GM23338 (cell line): ENCODE results near the gene RFXAP. TPM values are rescaled to one million over a fixed set of nuclear protein-coding genes. Genes with fewer than 3 reads are reported as not detected.

Experiments used
- ATAC-seq: fragments of 200-7000 bp; cut with Tn5 transposase; 3 replicates; pipeline ENCODE4 v1.9.1; 2020
- DNase-seq: peaks from one replicate; pipeline ENCODE4 v3.0.0-alpha.2; 2015; ENCODE audit warnings: low spot score
- H2AFZ ChIP-seq: fragments of 200-600 bp; sonication (generic); 2 replicates; pipeline ENCODE4 v1.8.0; 2016; ENCODE audit warnings: antibody characterized with exemption, mild to moderate bottlenecking, moderate library complexity
- H3F3A ChIP-seq: fragments of 200-600 bp; sonication (generic); replicated peaks from 2 replicates; pipeline ENCODE4 v1.8.0; 2017; ENCODE audit warnings: antibody characterized with exemption, mixed run types, low read depth
- H3K27ac ChIP-seq: fragments of 200-600 bp; sonication (generic); 2 replicates; pipeline ENCODE4 v1.6.1; 2016; ENCODE audit warnings: low read depth
- H3K27me3 ChIP-seq: fragments of 200-600 bp; sonication (generic); 2 replicates; pipeline ENCODE4 v1.8.0; 2016; ENCODE audit warnings: mild to moderate bottlenecking, mixed run types, moderate library complexity; ENCODE audit not compliant: insufficient read depth
- H3K36me3 ChIP-seq: fragments of 200-600 bp; sonication (generic); 2 replicates; pipeline ENCODE4 v1.8.0; 2016; ENCODE audit warnings: mild to moderate bottlenecking; ENCODE audit not compliant: insufficient read depth
- H3K4me1 ChIP-seq: fragments of 200-600 bp; sonication (generic); 2 replicates; pipeline ENCODE4 v1.8.0; 2016; ENCODE audit warnings: mild to moderate bottlenecking, moderate library complexity; ENCODE audit not compliant: insufficient read depth
- H3K4me2 ChIP-seq: fragments of 200-600 bp; sonication (generic); 2 replicates; pipeline ENCODE4 v1.7.1; 2017; ENCODE audit warnings: mixed run types
- H3K4me3 ChIP-seq: fragments of 200-600 bp; sonication (generic); 2 replicates; pipeline ENCODE4 v1.6.1; 2016; ENCODE audit warnings: mixed run types
- H3K79me2 ChIP-seq: fragments of 200-600 bp; sonication (generic); replicated peaks from 2 replicates; pipeline ENCODE4 v1.8.0; 2017; ENCODE audit warnings: mild to moderate bottlenecking; ENCODE audit not compliant: insufficient read depth
- H3K9me2 ChIP-seq: fragments of 200-600 bp; sonication (generic); 2 replicates; pipeline ENCODE4 v1.8.0; 2017; ENCODE audit not compliant: insufficient read depth
- H4K20me1 ChIP-seq: fragments of 200-600 bp; sonication (generic); replicated peaks from 2 replicates; pipeline ENCODE4 v1.8.0; 2017; ENCODE audit warnings: mild to moderate bottlenecking; ENCODE audit not compliant: insufficient read depth
- H3K27ac Mint-ChIP-seq: 2 replicates; pipeline ENCODE4 v1.8.0; 2020; ENCODE audit warnings: inconsistent platforms, mild to moderate bottlenecking, moderate library complexity, mixed read lengths
- H3K27me3 Mint-ChIP-seq: 3 replicates; pipeline ENCODE4 v1.8.0; 2022; ENCODE audit warnings: low read depth, mild to moderate bottlenecking, moderate library complexity, mixed read lengths, inconsistent platforms; ENCODE audit not compliant: insufficient read depth, poor library complexity
- H3K36me3 Mint-ChIP-seq: 3 replicates; pipeline ENCODE4 v1.8.0; 2021; ENCODE audit warnings: low read depth, mild to moderate bottlenecking, inconsistent platforms, moderate library complexity, mixed read lengths
- H3K4me1 Mint-ChIP-seq: 3 replicates; pipeline ENCODE4 v1.8.0; 2020; ENCODE audit warnings: mild to moderate bottlenecking, inconsistent platforms, mixed read lengths
- H3K4me3 Mint-ChIP-seq: 3 replicates; pipeline ENCODE4 v1.8.0; 2021; ENCODE audit warnings: moderate library complexity, mild to moderate bottlenecking, inconsistent platforms, mixed read lengths
- H3K9me3 Mint-ChIP-seq: 3 replicates; pipeline ENCODE4 v1.8.0; 2020; ENCODE audit warnings: moderate library complexity, mild to moderate bottlenecking, inconsistent platforms, mixed read lengths
- CREB1 ChIP-seq: fragments of 250-450 bp; sonication (Bioruptor Pico); IDR thresholded peaks from 2 replicates; pipeline ENCODE4 v1.5.0; 2020; ENCODE audit warnings: low read depth, mild to moderate bottlenecking, moderate library complexity
- EZH2 ChIP-seq: fragments of 200-600 bp; sonication (generic); IDR thresholded peaks from one replicate; pipeline ENCODE4 v1.8.0; 2017; ENCODE audit warnings: antibody characterized with exemption, mild to moderate bottlenecking, low read depth; ENCODE audit not compliant: unreplicated experiment
- EZH2phosphoT487 ChIP-seq: fragments of 200-600 bp; sonication (generic); IDR thresholded peaks from one replicate; pipeline ENCODE4 v1.8.1; 2018; ENCODE audit warnings: antibody characterized with exemption; ENCODE audit not compliant: unreplicated experiment
- JUNB ChIP-seq: IDR thresholded peaks from one replicate; pipeline ENCODE4 v1.6.1; 2016; ENCODE audit warnings: antibody characterized with exemption; ENCODE audit not compliant: unreplicated experiment
- NANOG ChIP-seq: IDR thresholded peaks from 2 replicates; pipeline ENCODE4 v1.6.1; 2016; ENCODE audit warnings: antibody characterized with exemption, borderline replicate concordance
- POLR2AphosphoS5 ChIP-seq: IDR thresholded peaks from 2 replicates; pipeline ENCODE4 v1.6.1; 2016; ENCODE audit warnings: antibody characterized with exemption, low read depth
- STAT1 ChIP-seq: IDR thresholded peaks from one replicate; pipeline ENCODE4 v1.6.1; 2016; ENCODE audit warnings: antibody characterized with exemption; ENCODE audit not compliant: unreplicated experiment
- ZNF114 ChIP-seq: fragments of 250-450 bp; sonication (Bioruptor Pico); IDR thresholded peaks from 2 replicates; pipeline ENCODE4 v1.5.0; 2020; ENCODE audit warnings: mild to moderate bottlenecking, moderate library complexity
- polyA plus RNA-seq: library from polyadenylated mRNA; unstranded; fragments of >200 nt; fragmentation: Nextera tagmentation; extraction: Ambion mirVana; gene quantifications from 2 replicates; pipeline ENCODE4 v1.2.1, GENCODE V29; 2016
- total RNA-seq: library from RNA; depleted of rRNA; stranded (reverse); fragments of >200 nt; shearing (Covaris generic); gene quantifications from 2 replicates; pipeline ENCODE4 v1.2.3, GENCODE V29; 2014
- TF ChIP-seq, protein P1 (sequence below), 2 experiments: fragments of 200-600 bp in 1 of 2; sonication (generic) in 1 of 2; conservative IDR thresholded peaks; 2 replicates each; pipeline versions ENCODE4 v1.5.1 to v1.6.1; 2016 to 2017; ENCODE audit warnings: antibody characterized with exemption in 2 of 2, low read depth in 2 of 2, mild to moderate bottlenecking in 2 of 2, moderate library complexity in 1 of 2
- TF ChIP-seq, protein P2 (sequence below): IDR thresholded peaks from 2 replicates; pipeline ENCODE4 v1.6.1; 2016; ENCODE audit warnings: antibody characterized with exemption
- TF ChIP-seq, protein P3 (sequence below): fragments of 250-450 bp; sonication (Bioruptor Pico); IDR thresholded peaks from 2 replicates; pipeline ENCODE4 v1.5.0; 2020; ENCODE audit warnings: mild to moderate bottlenecking, moderate library complexity
- TF ChIP-seq, protein P4 (sequence below): IDR thresholded peaks from one replicate; pipeline ENCODE4 v1.6.1; 2018; ENCODE audit warnings: antibody characterized with exemption; ENCODE audit not compliant: unreplicated experiment

RFXAP gene
- total and polyA plus RNA-seq, 2 experiments from 2014 or later = 6.3 to 8.5 TPM

- H3K4me3 Mint-ChIP-seq = no peak overlapping the region
- Histone ChIP-seq H3K27me3 (no peaks in the 10 kb centered on the region), H3K9me2 (peaks cover 18% of the 10 kb centered on the region), H3K27ac (no peak overlapping the region), H3F3A (no peaks in the 10 kb centered on the region), H3K4me1 (peaks cover 9% of the 10 kb centered on the region; the same call in 1 of the 2 replicates), H3K4me2 (no peak overlapping the region), H3K36me3 (no peaks in the 10 kb centered on the region), H4K20me1 (no peaks in the 10 kb centered on the region), H2AFZ (no peak overlapping the region; the same call in 1 of the 2 replicates), H3K79me2 (no peaks in the 10 kb centered on the region), H3K4me3 (no peak overlapping the region)
- no peaks in the 10 kb centered on the region for H3K36me3 Mint-ChIP-seq
- peaks cover 17% of the 10 kb centered on the region for H3K4me1 Mint-ChIP-seq
- no peaks in the 10 kb centered on the region; the same call in 2 of the 3 replicates for H3K9me3 Mint-ChIP-seq
- no peak overlapping the region for H3K27ac Mint-ChIP-seq
- ATAC-seq = no peak
- peaks cover 1% of the 10 kb centered on the region for H3K27me3 Mint-ChIP-seq
- TF ChIP-seq ZNF114 (no peak), CREB1 (CRISPR knock-in tag) (no peak), EZH2 (no peak), STAT1 (no peak), EZH2phosphoT487 (no peak), NANOG (no peak), POLR2AphosphoS5 (no peak), JUNB (no peak)
- TF ChIP-seq, protein P1, sequence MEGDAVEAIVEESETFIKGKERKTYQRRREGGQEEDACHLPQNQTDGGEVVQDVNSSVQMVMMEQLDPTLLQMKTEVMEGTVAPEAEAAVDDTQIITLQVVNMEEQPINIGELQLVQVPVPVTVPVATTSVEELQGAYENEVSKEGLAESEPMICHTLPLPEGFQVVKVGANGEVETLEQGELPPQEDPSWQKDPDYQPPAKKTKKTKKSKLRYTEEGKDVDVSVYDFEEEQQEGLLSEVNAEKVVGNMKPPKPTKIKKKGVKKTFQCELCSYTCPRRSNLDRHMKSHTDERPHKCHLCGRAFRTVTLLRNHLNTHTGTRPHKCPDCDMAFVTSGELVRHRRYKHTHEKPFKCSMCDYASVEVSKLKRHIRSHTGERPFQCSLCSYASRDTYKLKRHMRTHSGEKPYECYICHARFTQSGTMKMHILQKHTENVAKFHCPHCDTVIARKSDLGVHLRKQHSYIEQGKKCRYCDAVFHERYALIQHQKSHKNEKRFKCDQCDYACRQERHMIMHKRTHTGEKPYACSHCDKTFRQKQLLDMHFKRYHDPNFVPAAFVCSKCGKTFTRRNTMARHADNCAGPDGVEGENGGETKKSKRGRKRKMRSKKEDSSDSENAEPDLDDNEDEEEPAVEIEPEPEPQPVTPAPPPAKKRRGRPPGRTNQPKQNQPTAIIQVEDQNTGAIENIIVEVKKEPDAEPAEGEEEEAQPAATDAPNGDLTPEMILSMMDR (conservative IDR thresholded peaks at IDR 0.05; ENCODE audit: low read depth in 2 of 2) = no peak
- TF ChIP-seq, protein P2, sequence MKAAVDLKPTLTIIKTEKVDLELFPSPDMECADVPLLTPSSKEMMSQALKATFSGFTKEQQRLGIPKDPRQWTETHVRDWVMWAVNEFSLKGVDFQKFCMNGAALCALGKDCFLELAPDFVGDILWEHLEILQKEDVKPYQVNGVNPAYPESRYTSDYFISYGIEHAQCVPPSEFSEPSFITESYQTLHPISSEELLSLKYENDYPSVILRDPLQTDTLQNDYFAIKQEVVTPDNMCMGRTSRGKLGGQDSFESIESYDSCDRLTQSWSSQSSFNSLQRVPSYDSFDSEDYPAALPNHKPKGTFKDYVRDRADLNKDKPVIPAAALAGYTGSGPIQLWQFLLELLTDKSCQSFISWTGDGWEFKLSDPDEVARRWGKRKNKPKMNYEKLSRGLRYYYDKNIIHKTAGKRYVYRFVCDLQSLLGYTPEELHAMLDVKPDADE = no peak
- TF ChIP-seq, protein P3, sequence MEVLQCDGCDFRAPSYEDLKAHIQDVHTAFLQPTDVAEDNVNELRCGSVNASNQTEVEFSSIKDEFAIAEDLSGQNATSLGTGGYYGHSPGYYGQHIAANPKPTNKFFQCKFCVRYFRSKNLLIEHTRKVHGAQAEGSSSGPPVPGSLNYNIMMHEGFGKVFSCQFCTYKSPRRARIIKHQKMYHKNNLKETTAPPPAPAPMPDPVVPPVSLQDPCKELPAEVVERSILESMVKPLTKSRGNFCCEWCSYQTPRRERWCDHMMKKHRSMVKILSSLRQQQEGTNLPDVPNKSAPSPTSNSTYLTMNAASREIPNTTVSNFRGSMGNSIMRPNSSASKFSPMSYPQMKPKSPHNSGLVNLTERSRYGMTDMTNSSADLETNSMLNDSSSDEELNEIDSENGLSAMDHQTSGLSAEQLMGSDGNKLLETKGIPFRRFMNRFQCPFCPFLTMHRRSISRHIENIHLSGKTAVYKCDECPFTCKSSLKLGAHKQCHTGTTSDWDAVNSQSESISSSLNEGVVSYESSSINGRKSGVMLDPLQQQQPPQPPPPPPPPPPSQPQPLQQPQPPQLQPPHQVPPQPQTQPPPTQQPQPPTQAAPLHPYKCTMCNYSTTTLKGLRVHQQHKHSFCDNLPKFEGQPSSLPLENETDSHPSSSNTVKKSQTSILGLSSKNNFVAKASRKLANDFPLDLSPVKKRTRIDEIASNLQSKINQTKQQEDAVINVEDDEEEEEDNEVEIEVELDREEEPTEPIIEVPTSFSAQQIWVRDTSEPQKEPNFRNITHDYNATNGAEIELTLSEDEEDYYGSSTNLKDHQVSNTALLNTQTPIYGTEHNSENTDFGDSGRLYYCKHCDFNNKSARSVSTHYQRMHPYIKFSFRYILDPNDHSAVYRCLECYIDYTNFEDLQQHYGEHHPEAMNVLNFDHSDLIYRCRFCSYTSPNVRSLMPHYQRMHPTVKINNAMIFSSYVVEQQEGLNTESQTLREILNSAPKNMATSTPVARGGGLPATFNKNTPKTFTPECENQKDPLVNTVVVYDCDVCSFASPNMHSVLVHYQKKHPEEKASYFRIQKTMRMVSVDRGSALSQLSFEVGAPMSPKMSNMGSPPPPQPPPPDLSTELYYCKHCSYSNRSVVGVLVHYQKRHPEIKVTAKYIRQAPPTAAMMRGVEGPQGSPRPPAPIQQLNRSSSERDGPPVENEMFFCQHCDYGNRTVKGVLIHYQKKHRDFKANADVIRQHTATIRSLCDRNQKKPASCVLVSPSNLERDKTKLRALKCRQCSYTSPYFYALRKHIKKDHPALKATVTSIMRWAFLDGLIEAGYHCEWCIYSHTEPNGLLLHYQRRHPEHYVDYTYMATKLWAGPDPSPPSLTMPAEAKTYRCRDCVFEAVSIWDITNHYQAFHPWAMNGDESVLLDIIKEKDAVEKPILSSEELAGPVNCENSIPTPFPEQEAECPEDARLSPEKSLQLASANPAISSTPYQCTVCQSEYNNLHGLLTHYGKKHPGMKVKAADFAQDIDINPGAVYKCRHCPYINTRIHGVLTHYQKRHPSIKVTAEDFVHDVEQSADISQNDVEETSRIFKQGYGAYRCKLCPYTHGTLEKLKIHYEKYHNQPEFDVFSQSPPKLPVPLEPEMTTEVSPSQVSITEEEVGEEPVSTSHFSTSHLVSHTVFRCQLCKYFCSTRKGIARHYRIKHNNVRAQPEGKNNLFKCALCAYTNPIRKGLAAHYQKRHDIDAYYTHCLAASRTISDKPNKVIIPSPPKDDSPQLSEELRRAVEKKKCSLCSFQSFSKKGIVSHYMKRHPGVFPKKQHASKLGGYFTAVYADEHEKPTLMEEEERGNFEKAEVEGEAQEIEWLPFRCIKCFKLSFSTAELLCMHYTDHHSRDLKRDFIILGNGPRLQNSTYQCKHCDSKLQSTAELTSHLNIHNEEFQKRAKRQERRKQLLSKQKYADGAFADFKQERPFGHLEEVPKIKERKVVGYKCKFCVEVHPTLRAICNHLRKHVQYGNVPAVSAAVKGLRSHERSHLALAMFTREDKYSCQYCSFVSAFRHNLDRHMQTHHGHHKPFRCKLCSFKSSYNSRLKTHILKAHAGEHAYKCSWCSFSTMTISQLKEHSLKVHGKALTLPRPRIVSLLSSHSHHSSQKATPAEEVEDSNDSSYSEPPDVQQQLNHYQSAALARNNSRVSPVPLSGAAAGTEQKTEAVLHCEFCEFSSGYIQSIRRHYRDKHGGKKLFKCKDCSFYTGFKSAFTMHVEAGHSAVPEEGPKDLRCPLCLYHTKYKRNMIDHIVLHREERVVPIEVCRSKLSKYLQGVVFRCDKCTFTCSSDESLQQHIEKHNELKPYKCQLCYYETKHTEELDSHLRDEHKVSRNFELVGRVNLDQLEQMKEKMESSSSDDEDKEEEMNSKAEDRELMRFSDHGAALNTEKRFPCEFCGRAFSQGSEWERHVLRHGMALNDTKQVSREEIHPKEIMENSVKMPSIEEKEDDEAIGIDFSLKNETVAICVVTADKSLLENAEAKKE (CRISPR knock-in tag) = no peak
- TF ChIP-seq, protein P4, sequence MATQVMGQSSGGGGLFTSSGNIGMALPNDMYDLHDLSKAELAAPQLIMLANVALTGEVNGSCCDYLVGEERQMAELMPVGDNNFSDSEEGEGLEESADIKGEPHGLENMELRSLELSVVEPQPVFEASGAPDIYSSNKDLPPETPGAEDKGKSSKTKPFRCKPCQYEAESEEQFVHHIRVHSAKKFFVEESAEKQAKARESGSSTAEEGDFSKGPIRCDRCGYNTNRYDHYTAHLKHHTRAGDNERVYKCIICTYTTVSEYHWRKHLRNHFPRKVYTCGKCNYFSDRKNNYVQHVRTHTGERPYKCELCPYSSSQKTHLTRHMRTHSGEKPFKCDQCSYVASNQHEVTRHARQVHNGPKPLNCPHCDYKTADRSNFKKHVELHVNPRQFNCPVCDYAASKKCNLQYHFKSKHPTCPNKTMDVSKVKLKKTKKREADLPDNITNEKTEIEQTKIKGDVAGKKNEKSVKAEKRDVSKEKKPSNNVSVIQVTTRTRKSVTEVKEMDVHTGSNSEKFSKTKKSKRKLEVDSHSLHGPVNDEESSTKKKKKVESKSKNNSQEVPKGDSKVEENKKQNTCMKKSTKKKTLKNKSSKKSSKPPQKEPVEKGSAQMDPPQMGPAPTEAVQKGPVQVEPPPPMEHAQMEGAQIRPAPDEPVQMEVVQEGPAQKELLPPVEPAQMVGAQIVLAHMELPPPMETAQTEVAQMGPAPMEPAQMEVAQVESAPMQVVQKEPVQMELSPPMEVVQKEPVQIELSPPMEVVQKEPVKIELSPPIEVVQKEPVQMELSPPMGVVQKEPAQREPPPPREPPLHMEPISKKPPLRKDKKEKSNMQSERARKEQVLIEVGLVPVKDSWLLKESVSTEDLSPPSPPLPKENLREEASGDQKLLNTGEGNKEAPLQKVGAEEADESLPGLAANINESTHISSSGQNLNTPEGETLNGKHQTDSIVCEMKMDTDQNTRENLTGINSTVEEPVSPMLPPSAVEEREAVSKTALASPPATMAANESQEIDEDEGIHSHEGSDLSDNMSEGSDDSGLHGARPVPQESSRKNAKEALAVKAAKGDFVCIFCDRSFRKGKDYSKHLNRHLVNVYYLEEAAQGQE = no peak
- no peak for DNase-seq
Measured at GRCh38 chr13:36772853-36773252, 46.2 kb upstream of the RFXAP start.
